Activated CD4-positive, alpha-beta T cell treated with anti-CD3 and anti-CD28 coated beads, Interleukin-2, Interleukin-6, amounts not matched to agents 100 ng/mL and 50 ng/mL, durations not matched to agents 16 hours and 8 hours (primary cell): ENCODE measurements around the gene DNAJC6.
"Not testable (repeated sequence)": the region's sequence is repeated elsewhere in the genome, so short reads cannot be mapped to it uniquely, and the experiment has no call there.

Source experiments
- DNase-seq: peaks from one replicate; pipeline ENCODE4 v3.0.0-alpha.2; 2020

Gene DNAJC6

GRCh38 chr1:65435987-65436386 lies 126.6 kb downstream of the DNAJC6 start:
- DNase-seq = no peak

GRCh38 chr1:65437616-65438015 lies 128.3 kb downstream of the DNAJC6 start:
- no peak for DNase-seq

- DNase-seq = no peak
These were observed 131.1 kb downstream of the DNAJC6 start for GRCh38 chr1:65440322-65440900.

- no peak for DNase-seq
These were observed 131.6 kb downstream of the DNAJC6 start for GRCh38 chr1:65440915-65441314.

- no peak for DNase-seq
These were observed 132.1 kb downstream of the DNAJC6 start for GRCh38 chr1:65441464-65441863.

GRCh38 chr1:65442442-65442841 lies 133.1 kb downstream of the DNAJC6 start:
- DNase-seq = no peak

GRCh38 chr1:65443647-65444046 lies 134.3 kb downstream of the DNAJC6 start:
- DNase-seq = no peak

- no peak for DNase-seq
These were observed 134.8 kb downstream of the DNAJC6 start for GRCh38 chr1:65444128-65444640.

- DNase-seq = no peak
These were observed 136.5 kb downstream of the DNAJC6 start for GRCh38 chr1:65445837-65446236.

GRCh38 chr1:65449214-65449823 lies 140.0 kb downstream of the DNAJC6 start:
- no peak for DNase-seq

GRCh38 chr1:65455678-65456077 lies 146.3 kb downstream of the DNAJC6 start:
- DNase-seq = not testable (repeated sequence)

GRCh38 chr1:65456481-65456880 lies 147.1 kb downstream of the DNAJC6 start:
- DNase-seq = no peak

GRCh38 chr1:65457868-65458267 lies 148.5 kb downstream of the DNAJC6 start:
- peak; percentile 14 for DNase-seq

GRCh38 chr1:65458730-65459396 lies 149.5 kb downstream of the DNAJC6 start:
- DNase-seq = no peak

GRCh38 chr1:65459397-65459768 lies 150.0 kb downstream of the DNAJC6 start:
- peak; percentile 44 for DNase-seq
